ENCODE results near the gene LACC1. TPM values are rescaled to one million over a fixed set of nuclear protein-coding genes. Genes with fewer than 3 reads are reported as not detected.

LACC1 gene
- total and polyA plus RNA-seq, 2 of the 8 experiments (the other 6 are each of a cell fraction or from before 2014, with no cell fraction given), result 0.57 to 3.6 TPM

GRCh38 chr13:43830497-43830881 lies 49.2 kb upstream of the LACC1 start:
- Histone ChIP-seq H3K4ac (replicated peaks; ENCODE audit: insufficient read length, low read depth, low read length) (no peak overlapping the region), H2BK120ac (replicated peaks; ENCODE audit: low read depth, low read length) (no peak overlapping the region), H3K79me1 (ENCODE audit: low read depth, low read length) (no peaks in the 10 kb centered on the region), H3K23ac (ENCODE audit: insufficient read length) (no peak overlapping the region), H4K8ac (ENCODE audit: extremely low read depth, insufficient read depth, low read length) (no peak overlapping the region), H2BK12ac (ENCODE audit: low read depth, low read length) (no peak overlapping the region), H3K14ac (ENCODE audit: insufficient read length) (no peak overlapping the region), H3K36me3 (ENCODE audit: control insufficient read depth in 2 of 4, insufficient read depth in 4 of 4, low read length in 3 of 4) (no peaks in the 10 kb centered on the region), H3K4me1 (replicated peaks in 1 of 4; ENCODE audit: control insufficient read depth in 3 of 4, insufficient read depth in 4 of 4, low read length in 3 of 4) (no peaks in the 10 kb centered on the region), H2AK5ac (ENCODE audit: low read depth, low read length) (no peak overlapping the region), H3K27ac (ENCODE audit: low read depth, low read length) (no peak overlapping the region), H4K91ac (replicated peaks; ENCODE audit: insufficient read length, low read length) (no peak overlapping the region), H3K18ac (ENCODE audit: extremely low read depth, low read length) (no peak overlapping the region), H3K4me2 (ENCODE audit: insufficient read depth in 1 of 2, low read depth in 2 of 2, low read length in 2 of 2) (no peak overlapping the region), H3K23me2 (ENCODE audit: low read depth, low read length) (no peaks in the 10 kb centered on the region), H3K56ac (replicated peaks; ENCODE audit: insufficient read length, low read depth, low read length) (no peak overlapping the region), H4K5ac (ENCODE audit: insufficient read length, low read depth, low read length) (no peak overlapping the region), H2BK15ac (ENCODE audit: low read length) (no peak overlapping the region), H3K4me3 (ENCODE audit: extremely low read depth in 1 of 4, insufficient read depth in 2 of 4, low read depth in 3 of 4, low read length in 4 of 4) (no peak overlapping the region), H2BK5ac (ENCODE audit: low read depth, low read length) (no peak overlapping the region), H4K20me1 (replicated peaks in 1 of 2; ENCODE audit: control insufficient read depth in 1 of 2, insufficient read depth in 2 of 2, low read length in 2 of 2) (no peaks in the 10 kb centered on the region), H3K27me3 (replicated peaks in 1 of 4; ENCODE audit: control insufficient read depth in 3 of 4, extremely low read depth in 1 of 4, insufficient read depth in 3 of 4, low read length in 3 of 4) (no peaks in the 10 kb centered on the region), H2BK20ac (ENCODE audit: low read length) (no peak overlapping the region), H3K9me3 (ENCODE audit: insufficient read depth in 2 of 2, low read depth in 1 of 2, low read length in 1 of 2) (no peaks in the 10 kb centered on the region), H3K9ac (replicated peaks in 1 of 4; ENCODE audit: extremely low read depth in 1 of 4, low read depth in 3 of 4, low read length in 3 of 4) (no peak overlapping the region), H2AFZ (ENCODE audit: low read length) (no peak overlapping the region), H3K79me2 (ENCODE audit: control insufficient read depth in 1 of 2, insufficient read depth in 2 of 2, low read length in 2 of 2) (no peaks in the 10 kb centered on the region)
- no peak for DNase-seq (ENCODE audit: low read depth in 1 of 2, low spot score in 2 of 2)
- FAIRE-seq, result no peak
- ChIA-PET POLR2A (ENCODE audit: partially characterized antibody) (no interaction called here), CTCF (ENCODE audit: partially characterized antibody) (no interaction called here)
- WGBS, 2 experiments (ENCODE audit: extremely low coverage in 1 of 2, insufficient coverage in 1 of 2, insufficient read length in 1 of 2, insufficient replicate concordance in 2 of 2, low coverage in 1 of 2, low lambda C conversion rate in 2 of 2, missing lambda C conversion rate in 1 of 2), result 83% methylated on average over 5 of the region's 5 CpGs; no CpG with 5 or more reads in 1 of the 2 experiments
- TF ChIP-seq YY1 (IDR thresholded peaks at IDR 0.05; ENCODE audit: low read depth, low read length), result no peak
- no peak for TF ChIP-seq BRCA1 (IDR thresholded peaks at IDR 0.05; ENCODE audit: low read depth, low read length)
- TF ChIP-seq GTF2F1 (IDR thresholded peaks at IDR 0.05; ENCODE audit: borderline replicate concordance, low read depth, low read length), result no peak
- TF ChIP-seq BCL11A (IDR thresholded peaks at IDR 0.05; ENCODE audit: low read depth in 2 of 2, low read length in 2 of 2), result no peak
- TF ChIP-seq JUND (IDR thresholded peaks at IDR 0.05; ENCODE audit: low read length), result no peak
- no peak for TF ChIP-seq POLR2A (IDR thresholded peaks at IDR 0.05; ENCODE audit: control extremely low read depth in 1 of 2, low read depth in 2 of 2, low read length in 2 of 2)
- no peak for TF ChIP-seq SIX5 (IDR thresholded peaks at IDR 0.05; ENCODE audit: low read depth, low read length)
- TF ChIP-seq TAF7 (optimal IDR thresholded peaks at IDR 0.05; ENCODE audit: borderline replicate concordance, low read depth, low read length), result no peak
- TF ChIP-seq CREB1 (IDR thresholded peaks at IDR 0.05), result no peak
- no peak for TF ChIP-seq USF2 (IDR thresholded peaks at IDR 0.05; ENCODE audit: low read length)
- TF ChIP-seq TAF1 (IDR thresholded peaks at IDR 0.05; ENCODE audit: low read depth, low read length), result no peak
- no peak for TF ChIP-seq HDAC2 (IDR thresholded peaks at IDR 0.05; ENCODE audit: borderline replicate concordance in 1 of 2, low read depth in 2 of 2, low read length in 2 of 2)
- no peak for TF ChIP-seq TCF12 (IDR thresholded peaks at IDR 0.05; ENCODE audit: low read depth, low read length)
- no peak for TF ChIP-seq RFX5 (IDR thresholded peaks at IDR 0.05; ENCODE audit: borderline replicate concordance, low read depth, low read length)
- TF ChIP-seq KDM1A (IDR thresholded peaks at IDR 0.05; ENCODE audit: borderline replicate concordance, low read length), result no peak
